GM10266 (cell line): ENCODE data around the gene ATP8B1.
"Not testable (repeated sequence)": the region's sequence is repeated elsewhere in the genome, so short reads cannot be mapped to it uniquely, and the experiment has no call there.

Source experiments
- DNase-seq: peaks from one replicate; pipeline ENCODE4 v3.0.0; 2012; ENCODE audit errors: extremely low spot score
- CTCF ChIP-seq: IDR thresholded peaks from 2 replicates; pipeline ENCODE4 v1.5.1; 2012; ENCODE audit warnings: mild to moderate bottlenecking, low read depth; ENCODE audit not compliant: control insufficient read depth, insufficient read depth; ENCODE audit errors: missing control alignments

ATP8B1 gene

GRCh38 chr18:57659460-57660102 lies 143.5 kb downstream of the ATP8B1 start:
- no peak for TF ChIP-seq CTCF
- no peak for DNase-seq

GRCh38 chr18:57657542-57657941 lies 145.6 kb downstream of the ATP8B1 start:
- no peak for TF ChIP-seq CTCF
- no peak for DNase-seq

GRCh38 chr18:57655740-57656139 lies 147.4 kb downstream of the ATP8B1 start:
- DNase-seq = no peak
- no peak for TF ChIP-seq CTCF

- TF ChIP-seq CTCF = no peak
- DNase-seq = no peak
Observed at GRCh38 chr18:57651914-57652313, 151.2 kb downstream of the ATP8B1 start.

GRCh38 chr18:57649556-57650500 lies 153.3 kb downstream of the ATP8B1 start:
- no peak for DNase-seq
- TF ChIP-seq CTCF = no peak

GRCh38 chr18:57648414-57648813 lies 154.7 kb downstream of the ATP8B1 start:
- peak; percentile 3 for DNase-seq
- TF ChIP-seq CTCF = no peak

- no peak for DNase-seq
- no peak for TF ChIP-seq CTCF
Observed at GRCh38 chr18:57644540-57644939, 158.6 kb downstream of the ATP8B1 start.

GRCh38 chr18:57643726-57644125 lies 159.4 kb downstream of the ATP8B1 start:
- DNase-seq = not testable (repeated sequence)

- not testable (repeated sequence) for DNase-seq
Observed at GRCh38 chr18:57642462-57642861, 160.7 kb downstream of the ATP8B1 start.
